HCT116 (cell line): ENCODE results near the gene CDHR3. TPM values are rescaled to one million over a fixed set of nuclear protein-coding genes. Genes with fewer than 3 reads are reported as not detected.

Experiments
- ATAC-seq: fragments of 200-7000 bp; cut with Tn5 transposase; 2 replicates; pipeline ENCODE4 v1.9.1; 2020; ENCODE audit warnings: mild to moderate bottlenecking, moderate library complexity
- BruUV-seq: library from RNA; stranded (reverse); fragments of 400-500 nt; replicated peaks from 2 replicates; lab custom pipeline; 2021; lab: Mats Ljungman, UMichigan
- CTCF ChIA-PET: fragments of 300-600 bp; sonication (Branson Sonifier 250); formaldehyde crosslinking; loops from one replicate; lab custom pipeline; 2021; ENCODE audit warnings: antibody characterized with exemption; lab: Charles Lee
- POLR2A ChIA-PET: fragments of 300-600, 350-600 bp; sonication (Branson Sonifier 250); formaldehyde crosslinking; loops from one replicate; lab custom pipeline; 2021; ENCODE audit warnings: antibody characterized with exemption; lab: Charles Lee
- RAD21 ChIA-PET, 2 experiments: fragments of 300-600 bp; sonication (Branson Sonifier 250); formaldehyde crosslinking; loops; one replicate each; lab custom pipeline; 2023; ENCODE audit warnings: low total read pairs in 2 of 2; ENCODE audit not compliant: uncharacterized antibody in 2 of 2, unreplicated experiment in 2 of 2, low non-redundant PET in 1 of 2; lab: Charles Lee
- DNase-seq: peaks from one replicate; pipeline ENCODE4 v3.0.0-alpha.2; 2010; ENCODE audit warnings: low read depth, low spot score
- H2AFZ ChIP-seq: fragments of 200-600 bp; shearing (Covaris generic), sonication (generic); 2 replicates; pipeline ENCODE4 v1.6.1; 2017; ENCODE audit warnings: low read depth, mixed run types, mixed read lengths, antibody characterized with exemption, low read length; ENCODE audit not compliant: poor library complexity, severe bottlenecking
- H3K27ac ChIP-seq: 2 replicates; pipeline ENCODE4 v1.5.1; 2012; ENCODE audit warnings: low read depth, low read length
- H3K27me3 ChIP-seq: fragments of 200-600 bp; sonication (generic); 2 replicates; pipeline ENCODE4 v1.6.1; 2016; ENCODE audit warnings: mixed run types, low read length, mixed read lengths; ENCODE audit not compliant: insufficient read depth
- H3K36me3 ChIP-seq, 2 experiments: fragments of 200-500 bp in 1 of 2; fragments of 200-600 bp in 1 of 2; sonication (Bioruptor generic) in 1 of 2; sonication (generic) in 1 of 2; 2 replicates each; pipeline versions ENCODE4 v1.5.1 to v1.6.1; 2014 to 2016; ENCODE audit warnings: low read length in 2 of 2, inconsistent platforms in 1 of 2, mixed read lengths in 1 of 2, mixed run types in 1 of 2; ENCODE audit not compliant: insufficient read depth in 2 of 2, control insufficient read depth in 1 of 2
- H3K4me1 ChIP-seq, 2 experiments: fragments of 200-600 bp in 1 of 2; sonication (generic) in 1 of 2; 2 replicates each; pipeline versions ENCODE4 v1.5.1 to v1.6.1; 2012 to 2017; ENCODE audit warnings: low read length in 2 of 2, inconsistent platforms in 1 of 2, mild to moderate bottlenecking in 1 of 2, mixed read lengths in 1 of 2, mixed run types in 1 of 2, moderate library complexity in 1 of 2; ENCODE audit not compliant: insufficient read depth in 2 of 2, control insufficient read depth in 1 of 2
- H3K4me2 ChIP-seq: fragments of 200-600 bp; sonication (generic); 2 replicates; pipeline ENCODE4 v1.6.1; 2017; ENCODE audit warnings: mixed run types, low read length, mixed read lengths
- H3K4me3 ChIP-seq, 2 experiments: fragments of 200-600 bp in 1 of 2; sonication (generic) in 1 of 2; replicated peaks in 1 of 2; 2 replicates each; pipeline ENCODE4 v1.5.1; 2011 to 2016; ENCODE audit warnings: low read length in 2 of 2, control low read depth in 1 of 2, low read depth in 1 of 2, mild to moderate bottlenecking in 1 of 2, mixed read lengths in 1 of 2, mixed run types in 1 of 2
- H3K79me2 ChIP-seq: fragments of 200-600 bp; sonication (generic); 2 replicates; pipeline ENCODE4 v1.6.1; 2017; ENCODE audit warnings: mild to moderate bottlenecking, mixed run types, low read length, moderate library complexity, mixed read lengths; ENCODE audit not compliant: insufficient read depth
- H3K9ac ChIP-seq: fragments of 200-600 bp; sonication (generic); 2 replicates; pipeline ENCODE4 v1.6.1; 2016; ENCODE audit warnings: low read length, mixed read lengths
- H3K9me2 ChIP-seq: fragments of 200-600 bp; sonication (generic), shearing (Covaris generic); 2 replicates; pipeline ENCODE4 v1.6.1; 2017; ENCODE audit warnings: mixed run types, mild to moderate bottlenecking, moderate library complexity; ENCODE audit not compliant: insufficient read depth
- H3K9me3 ChIP-seq, 2 experiments: fragments of 200-500 bp in 1 of 2; fragments of 200-600 bp in 1 of 2; sonication (Bioruptor generic) in 1 of 2; sonication (generic) in 1 of 2; 2 replicates each; pipeline ENCODE4 v1.6.1; 2014 to 2017; ENCODE audit warnings: low read length in 2 of 2, mixed read lengths in 2 of 2, inconsistent platforms in 1 of 2, low read depth in 1 of 2, mild to moderate bottlenecking in 1 of 2, mixed run types in 1 of 2, moderate library complexity in 1 of 2; ENCODE audit not compliant: control insufficient read depth in 1 of 2, insufficient read depth in 1 of 2
- H4K20me1 ChIP-seq: fragments of 200-600 bp; sonication (generic), shearing (Covaris generic); 2 replicates; pipeline ENCODE4 v1.6.1; 2017; ENCODE audit warnings: mixed run types, mild to moderate bottlenecking, moderate library complexity; ENCODE audit not compliant: insufficient read depth
- ATF3 ChIP-seq: IDR thresholded peaks from 2 replicates; pipeline ENCODE4 v1.6.1; 2012
- ELF1 ChIP-seq: IDR thresholded peaks from 2 replicates; pipeline ENCODE4 v1.6.1; 2012; ENCODE audit warnings: low read depth, borderline replicate concordance
- EZH2 ChIP-seq: fragments of 200-600 bp; sonication (generic); IDR thresholded peaks from 2 replicates; pipeline ENCODE4 v1.6.1; 2017; ENCODE audit warnings: antibody characterized with exemption, mixed run types
- EZH2phosphoT487 ChIP-seq: fragments of 200-600 bp; IDR thresholded peaks from 2 replicates; pipeline ENCODE4 v1.6.1; 2018; ENCODE audit warnings: antibody characterized with exemption, borderline replicate concordance
- MAX ChIP-seq: IDR thresholded peaks from 2 replicates; pipeline ENCODE4 v1.6.1; 2012
- RAD21 ChIP-seq: IDR thresholded peaks from 2 replicates; pipeline ENCODE4 v1.6.1; 2012; ENCODE audit warnings: low read depth, mild to moderate bottlenecking
- SIN3A ChIP-seq: IDR thresholded peaks from 2 replicates; pipeline ENCODE4 v1.6.1; 2012; ENCODE audit warnings: low read depth
- TCF7L2 ChIP-seq: IDR thresholded peaks from 2 replicates; pipeline ENCODE4 v1.7.0; 2011; ENCODE audit warnings: borderline replicate concordance, inconsistent platforms; ENCODE audit not compliant: insufficient read depth, insufficient read length; ENCODE audit errors: extremely low read depth
- YY1 ChIP-seq: IDR thresholded peaks from 2 replicates; pipeline ENCODE4 v1.6.1; 2011; ENCODE audit warnings: low read length, low read depth, moderate library complexity, mild to moderate bottlenecking; ENCODE audit not compliant: insufficient replicate concordance; ENCODE audit errors: extremely low read depth
- intact Hi-C: fragments of 100-400 bp; cut with micrococcal nuclease; formaldehyde crosslinking; loops from 2 replicates; pipeline ENCODE4 v1.10.0; 2022
- total RNA-seq: library from RNA; stranded (reverse); gene quantifications from one replicate; pipeline ENCODE4 v1.2.1, GENCODE V29; 2021; ENCODE audit not compliant: unreplicated experiment
- TF ChIP-seq, protein P1 (sequence below), 3 experiments: fragments of 200-600 bp in 1 of 3; sonication (generic) in 1 of 3; IDR thresholded peaks in 2 of 3; conservative IDR thresholded peaks in 1 of 3; 2 replicates each; pipeline ENCODE4 v1.5.1; 2012 to 2017; ENCODE audit warnings: low read depth in 2 of 3, low read length in 2 of 3, antibody characterized with exemption in 1 of 3, borderline replicate concordance in 1 of 3, control low read depth in 1 of 3, mild to moderate bottlenecking in 1 of 3, mixed read lengths in 1 of 3, mixed run types in 1 of 3, moderate library complexity in 1 of 3; ENCODE audit not compliant: insufficient read depth in 1 of 3
- TF ChIP-seq, protein P2 (sequence below): IDR thresholded peaks from 2 replicates; pipeline ENCODE4 v1.6.1; 2011; ENCODE audit warnings: mild to moderate bottlenecking, low read length, moderate library complexity; ENCODE audit not compliant: insufficient replicate concordance; ENCODE audit errors: extremely low read depth

Gene CDHR3
- total RNA-seq, 1 experiment from 2014 or later: 5.5 TPM

DNA sequence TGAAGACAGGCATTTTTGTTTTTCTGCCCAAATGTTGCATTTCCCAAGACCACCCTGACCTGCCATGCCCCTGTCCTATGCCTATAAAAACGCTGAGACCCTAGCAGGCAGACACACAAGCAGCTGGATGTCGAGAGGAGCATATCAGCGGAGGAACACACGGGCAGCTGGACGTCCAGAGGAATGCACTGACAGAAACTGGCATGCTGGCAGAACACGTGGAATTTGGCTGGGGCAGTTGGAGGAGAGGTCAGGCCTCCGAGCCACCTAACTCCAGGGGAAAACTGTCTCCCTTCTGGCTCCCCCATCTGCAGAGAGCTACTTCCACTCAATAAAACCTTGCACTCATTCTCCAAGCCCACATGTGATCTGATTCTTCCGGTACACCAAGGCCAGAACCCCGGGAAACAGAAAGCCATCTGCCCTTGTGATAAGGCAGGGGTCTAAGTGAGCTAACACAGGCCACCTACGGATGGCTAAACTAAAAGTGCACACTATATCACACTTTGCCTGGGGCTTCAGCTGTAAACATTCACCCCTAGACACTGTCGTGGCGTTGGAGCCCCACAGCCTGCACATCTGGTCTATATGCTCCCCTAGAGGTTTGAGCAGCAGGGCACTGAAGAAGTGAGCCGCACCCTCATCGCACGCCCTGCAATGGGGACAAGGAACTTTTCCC is 10.0 kb upstream of the CDHR3 start:
- intact Hi-C loops: no loop called here
- DNase-seq: no peak
- peaks cover 8 to 11% of the 10 kb centered on the region in 2 experiments; a peak in 2 of 4 replicates for H3K9me3 ChIP-seq
- no peaks in the 10 kb centered on the region for H3K4me1 ChIP-seq
- RAD21 ChIA-PET: no interaction called here
- TF ChIP-seq, protein P1, sequence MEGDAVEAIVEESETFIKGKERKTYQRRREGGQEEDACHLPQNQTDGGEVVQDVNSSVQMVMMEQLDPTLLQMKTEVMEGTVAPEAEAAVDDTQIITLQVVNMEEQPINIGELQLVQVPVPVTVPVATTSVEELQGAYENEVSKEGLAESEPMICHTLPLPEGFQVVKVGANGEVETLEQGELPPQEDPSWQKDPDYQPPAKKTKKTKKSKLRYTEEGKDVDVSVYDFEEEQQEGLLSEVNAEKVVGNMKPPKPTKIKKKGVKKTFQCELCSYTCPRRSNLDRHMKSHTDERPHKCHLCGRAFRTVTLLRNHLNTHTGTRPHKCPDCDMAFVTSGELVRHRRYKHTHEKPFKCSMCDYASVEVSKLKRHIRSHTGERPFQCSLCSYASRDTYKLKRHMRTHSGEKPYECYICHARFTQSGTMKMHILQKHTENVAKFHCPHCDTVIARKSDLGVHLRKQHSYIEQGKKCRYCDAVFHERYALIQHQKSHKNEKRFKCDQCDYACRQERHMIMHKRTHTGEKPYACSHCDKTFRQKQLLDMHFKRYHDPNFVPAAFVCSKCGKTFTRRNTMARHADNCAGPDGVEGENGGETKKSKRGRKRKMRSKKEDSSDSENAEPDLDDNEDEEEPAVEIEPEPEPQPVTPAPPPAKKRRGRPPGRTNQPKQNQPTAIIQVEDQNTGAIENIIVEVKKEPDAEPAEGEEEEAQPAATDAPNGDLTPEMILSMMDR (IDR thresholded peaks at IDR 0.05 in 2 of 3, conservative IDR thresholded peaks at IDR 0.05 in 1 of 3; ENCODE audit: borderline replicate concordance in 1 of 3, insufficient read depth in 1 of 3, low read depth in 2 of 3, low read length in 2 of 3): no peak
- TF ChIP-seq YY1 (no peak), SIN3A (no peak), MAX (no peak), EZH2 (no peak), RAD21 (no peak), ATF3 (no peak), TCF7L2 (no peak), ELF1 (no peak), EZH2phosphoT487 (no peak)
- TF ChIP-seq, protein P2, sequence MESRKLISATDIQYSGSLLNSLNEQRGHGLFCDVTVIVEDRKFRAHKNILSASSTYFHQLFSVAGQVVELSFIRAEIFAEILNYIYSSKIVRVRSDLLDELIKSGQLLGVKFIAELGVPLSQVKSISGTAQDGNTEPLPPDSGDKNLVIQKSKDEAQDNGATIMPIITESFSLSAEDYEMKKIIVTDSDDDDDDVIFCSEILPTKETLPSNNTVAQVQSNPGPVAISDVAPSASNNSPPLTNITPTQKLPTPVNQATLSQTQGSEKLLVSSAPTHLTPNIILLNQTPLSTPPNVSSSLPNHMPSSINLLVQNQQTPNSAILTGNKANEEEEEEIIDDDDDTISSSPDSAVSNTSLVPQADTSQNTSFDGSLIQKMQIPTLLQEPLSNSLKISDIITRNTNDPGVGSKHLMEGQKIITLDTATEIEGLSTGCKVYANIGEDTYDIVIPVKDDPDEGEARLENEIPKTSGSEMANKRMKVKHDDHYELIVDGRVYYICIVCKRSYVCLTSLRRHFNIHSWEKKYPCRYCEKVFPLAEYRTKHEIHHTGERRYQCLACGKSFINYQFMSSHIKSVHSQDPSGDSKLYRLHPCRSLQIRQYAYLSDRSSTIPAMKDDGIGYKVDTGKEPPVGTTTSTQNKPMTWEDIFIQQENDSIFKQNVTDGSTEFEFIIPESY: no peak
- H4K20me1 ChIP-seq: no peaks in the 10 kb centered on the region
- POLR2A ChIA-PET: no interaction called here
- H3K4me2 ChIP-seq: no peak overlapping the region
- ATAC-seq: no peak
- no peak overlapping the region for H3K9ac ChIP-seq
- H3K27ac ChIP-seq: no peak overlapping the region
- no peaks in the 10 kb centered on the region for H3K36me3 ChIP-seq
- no peak overlapping the region for H2AFZ ChIP-seq
- BruUV-seq: no TSS peak
- CTCF ChIA-PET: no interaction called here
- H3K79me2 ChIP-seq: no peaks in the 10 kb centered on the region
- no peaks in the 10 kb centered on the region for H3K9me2 ChIP-seq
- no peak overlapping the region for H3K4me3 ChIP-seq
- H3K27me3 ChIP-seq: no peaks in the 10 kb centered on the region
